ENCODE results near the gene SETBP1.

The SETBP1 gene

DNA sequence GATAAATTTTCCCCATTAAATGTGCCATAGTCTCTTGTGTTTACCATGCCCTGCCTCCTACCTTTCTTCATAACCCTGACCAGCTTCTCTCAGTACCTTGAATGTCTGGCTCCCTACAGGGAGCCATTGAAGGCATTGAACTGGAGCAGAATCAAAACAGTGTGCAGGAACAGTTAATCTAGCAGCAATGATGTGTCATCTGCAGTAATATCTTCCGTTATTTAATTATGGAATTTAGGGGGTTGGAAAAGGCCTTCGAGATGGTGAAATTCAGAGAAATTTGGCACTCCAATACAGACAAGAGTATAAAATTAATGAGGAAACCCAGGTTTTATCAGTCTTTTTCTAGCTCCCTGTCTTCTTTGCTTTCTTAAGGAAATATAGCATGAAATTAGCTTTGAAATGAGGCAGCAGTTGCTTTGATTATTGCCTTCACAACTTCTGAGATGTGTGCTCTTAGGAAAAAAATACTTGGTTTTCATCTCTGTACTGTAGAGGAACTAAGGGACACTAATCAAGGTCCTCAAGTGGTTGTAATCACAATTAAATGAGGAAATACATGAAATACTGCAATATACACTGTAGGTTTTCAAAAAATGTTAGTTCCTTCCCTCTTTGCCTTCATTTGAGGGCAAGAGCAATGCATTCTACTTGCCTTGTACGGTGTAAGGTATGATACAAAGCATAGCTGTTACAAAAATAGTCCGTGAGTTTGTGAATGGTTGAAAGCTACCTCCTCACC is 369.1 kb downstream of the SETBP1 start:
- no peak for FAIRE-seq

DNA sequence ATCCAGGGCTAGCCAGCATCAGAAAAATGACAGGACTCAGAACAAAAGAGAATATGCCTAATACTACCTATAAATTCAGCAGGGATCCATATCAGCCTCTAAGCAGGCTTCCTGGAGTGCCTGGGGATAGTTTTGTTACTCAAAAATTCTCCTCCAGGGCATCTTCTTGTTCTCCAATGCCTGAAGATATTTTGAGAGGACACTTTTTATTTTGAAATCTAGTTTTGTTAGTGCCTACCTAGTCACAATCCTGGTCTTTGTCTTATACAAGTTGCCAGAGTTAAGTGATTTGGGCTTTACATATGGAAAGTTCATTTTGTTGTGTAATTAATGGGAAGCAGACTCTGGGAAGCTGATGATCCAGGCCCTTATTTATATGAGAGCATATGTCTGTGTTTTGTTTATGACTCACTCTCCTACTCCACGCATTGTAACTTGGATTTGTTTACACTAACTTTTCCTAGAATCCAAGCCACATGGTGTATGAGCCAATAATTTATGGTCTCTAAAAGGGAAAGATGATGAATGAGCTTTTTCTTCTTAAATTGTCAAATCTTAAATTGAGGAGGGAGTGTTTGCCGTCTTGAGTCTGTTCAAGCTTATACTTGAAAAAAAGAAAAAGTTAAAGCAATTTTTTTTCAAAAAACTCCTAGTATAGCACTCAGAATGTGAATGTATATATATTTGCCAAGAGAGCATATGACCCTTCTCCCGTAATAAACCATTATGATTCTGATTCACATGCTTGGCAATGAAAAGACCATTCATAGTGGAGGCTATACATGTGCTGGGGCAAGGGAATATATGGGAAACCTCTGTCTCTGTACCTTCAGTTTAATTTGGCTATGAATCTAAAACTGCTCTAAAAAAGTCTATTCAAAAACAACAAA is 370.3 kb downstream of the SETBP1 start:
- no peak for FAIRE-seq

DNA sequence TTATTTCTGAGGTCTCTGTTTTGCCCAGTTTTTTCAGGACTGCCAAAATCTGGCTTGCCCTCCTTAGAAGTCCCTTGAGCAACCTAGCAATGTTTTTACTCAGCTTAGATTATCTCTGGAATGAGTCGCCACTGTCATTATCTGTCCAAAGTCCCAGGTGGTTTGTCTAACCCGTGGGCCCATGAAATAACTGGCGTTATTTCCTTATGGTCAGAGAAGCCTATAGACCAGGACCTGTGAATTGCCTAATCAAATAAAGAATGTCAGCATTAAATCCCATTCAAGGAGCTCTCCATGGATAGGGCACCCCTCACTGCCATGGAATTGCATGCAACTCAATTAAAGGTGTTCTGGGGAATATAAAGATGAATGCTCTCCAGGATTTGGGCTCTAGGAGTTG is 373.9 kb downstream of the SETBP1 start:
- FAIRE-seq, result no peak

DNA sequence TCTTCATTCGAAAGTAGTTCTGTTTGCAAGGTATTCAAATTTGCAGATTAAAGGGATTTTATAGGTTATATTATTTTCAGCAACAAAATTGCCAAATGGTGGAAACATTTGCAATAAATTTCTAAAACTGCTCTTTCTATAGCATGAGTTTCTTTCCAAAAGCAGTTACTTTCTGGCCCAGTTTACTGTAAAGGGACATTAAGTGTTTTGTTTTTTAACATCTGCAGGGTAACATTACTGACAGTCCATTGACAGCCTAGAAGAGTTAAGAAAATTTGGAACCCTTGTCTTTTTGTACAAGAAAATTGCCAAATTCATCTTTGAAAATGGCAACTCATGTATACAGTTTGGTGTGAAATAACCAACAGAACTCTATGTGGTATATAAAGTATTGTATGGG is 375.1 kb downstream of the SETBP1 start:
- no peak for FAIRE-seq

DNA sequence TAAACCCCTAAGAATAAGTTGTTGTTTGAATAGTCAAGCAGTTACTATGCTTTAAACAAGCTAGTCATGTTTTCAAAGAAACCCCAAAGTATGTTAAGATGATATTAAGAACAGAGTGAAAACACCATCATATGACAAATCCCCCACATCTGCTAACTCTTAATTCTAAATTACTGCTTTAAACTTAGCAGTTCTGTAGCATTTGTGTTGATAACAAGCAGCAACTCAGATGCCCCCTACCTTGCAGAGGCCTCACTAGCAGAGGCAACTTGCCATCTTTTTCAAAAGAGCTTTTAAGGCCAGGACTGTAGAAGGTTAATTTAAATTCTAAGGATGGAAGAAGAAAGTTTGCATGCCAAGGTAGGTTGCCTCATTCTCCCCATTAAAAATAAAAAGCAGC is 376.2 kb downstream of the SETBP1 start:
- FAIRE-seq, result no peak

DNA sequence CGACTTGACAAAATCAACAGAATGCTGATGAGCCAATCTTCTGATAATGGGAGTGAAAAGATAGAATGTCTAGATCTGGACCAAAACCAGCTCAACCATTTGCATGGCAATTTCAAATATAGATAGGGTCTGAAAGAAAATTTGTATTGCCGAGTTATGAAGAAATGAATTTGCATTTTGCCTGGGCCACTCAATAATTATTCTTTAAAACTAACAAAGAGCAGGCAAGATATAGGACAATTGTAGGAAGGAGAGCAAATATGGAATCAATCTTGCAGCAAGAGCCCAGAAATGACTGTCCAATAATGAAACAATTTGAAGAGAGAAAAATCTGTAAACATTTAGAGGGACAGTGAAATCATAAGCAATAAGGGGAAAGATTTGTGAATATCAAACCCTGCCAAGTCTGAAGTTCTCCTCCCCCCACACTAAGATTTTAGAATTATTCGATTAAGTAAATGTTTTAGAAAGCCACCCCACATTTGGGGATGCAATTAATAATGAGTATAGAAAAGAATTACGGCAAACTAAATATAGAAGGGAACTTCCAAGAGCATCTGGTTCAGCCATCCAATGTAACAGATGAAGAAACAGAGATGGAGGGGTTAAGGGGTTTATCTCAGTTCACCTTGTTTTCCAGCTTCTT is 377.4 kb downstream of the SETBP1 start:
- FAIRE-seq, result no peak

DNA sequence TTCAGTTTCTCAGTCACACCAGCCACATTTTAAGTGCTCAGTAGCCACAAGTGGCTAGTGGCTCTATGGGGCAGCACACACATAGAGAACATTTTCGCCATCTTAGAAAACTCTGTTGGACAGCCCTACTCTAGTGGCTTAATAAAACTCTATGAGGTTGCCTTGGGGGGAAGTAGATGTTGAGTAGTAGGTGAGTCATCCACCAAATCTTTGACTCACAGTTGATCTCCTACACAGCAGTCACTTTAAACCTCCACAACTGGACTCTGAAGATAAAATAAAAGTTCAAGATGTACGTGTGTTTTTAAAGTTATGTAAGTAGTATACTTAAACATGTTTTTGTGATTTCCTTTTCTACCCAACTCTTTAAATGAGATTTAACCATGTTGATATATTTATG is 379.0 kb downstream of the SETBP1 start:
- FAIRE-seq, result no peak

DNA sequence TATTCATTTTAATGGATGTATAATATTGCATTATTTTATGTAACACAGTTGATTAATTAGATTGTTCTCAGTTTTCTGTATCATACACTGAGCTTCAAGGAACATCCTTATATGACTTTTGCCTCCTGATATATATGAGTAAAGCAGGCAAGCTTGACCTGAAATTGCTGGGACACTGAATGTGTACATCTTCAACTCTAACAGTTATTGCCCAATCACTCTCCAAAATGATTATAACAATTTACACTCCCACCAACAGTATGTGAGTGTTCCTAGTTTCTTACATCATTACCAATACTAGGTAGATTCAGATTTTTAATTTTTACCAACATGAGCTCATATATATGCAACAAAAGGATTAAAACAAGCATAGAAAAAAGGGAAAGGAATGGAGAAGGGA is 379.4 kb downstream of the SETBP1 start:
- FAIRE-seq, result no peak

DNA sequence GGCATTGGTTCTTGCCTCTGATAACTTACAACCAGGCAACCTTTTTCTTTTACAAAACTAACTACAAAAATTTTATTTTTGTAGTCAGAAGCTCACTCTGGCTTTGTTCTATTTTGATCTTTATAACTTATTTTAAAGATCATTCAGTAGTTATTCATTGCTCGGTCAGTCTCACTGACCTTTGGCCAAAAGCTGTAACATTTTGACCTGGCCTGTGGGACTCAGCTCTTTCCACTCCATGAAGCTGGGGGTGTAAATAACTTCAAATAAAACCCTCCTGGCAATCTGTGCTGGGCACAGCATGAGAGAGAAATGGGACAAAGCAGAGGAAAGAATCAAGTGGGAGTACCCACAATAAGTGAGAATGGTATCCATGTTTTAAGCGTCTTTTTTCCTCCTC is 380.7 kb downstream of the SETBP1 start:
- FAIRE-seq, result no peak

DNA sequence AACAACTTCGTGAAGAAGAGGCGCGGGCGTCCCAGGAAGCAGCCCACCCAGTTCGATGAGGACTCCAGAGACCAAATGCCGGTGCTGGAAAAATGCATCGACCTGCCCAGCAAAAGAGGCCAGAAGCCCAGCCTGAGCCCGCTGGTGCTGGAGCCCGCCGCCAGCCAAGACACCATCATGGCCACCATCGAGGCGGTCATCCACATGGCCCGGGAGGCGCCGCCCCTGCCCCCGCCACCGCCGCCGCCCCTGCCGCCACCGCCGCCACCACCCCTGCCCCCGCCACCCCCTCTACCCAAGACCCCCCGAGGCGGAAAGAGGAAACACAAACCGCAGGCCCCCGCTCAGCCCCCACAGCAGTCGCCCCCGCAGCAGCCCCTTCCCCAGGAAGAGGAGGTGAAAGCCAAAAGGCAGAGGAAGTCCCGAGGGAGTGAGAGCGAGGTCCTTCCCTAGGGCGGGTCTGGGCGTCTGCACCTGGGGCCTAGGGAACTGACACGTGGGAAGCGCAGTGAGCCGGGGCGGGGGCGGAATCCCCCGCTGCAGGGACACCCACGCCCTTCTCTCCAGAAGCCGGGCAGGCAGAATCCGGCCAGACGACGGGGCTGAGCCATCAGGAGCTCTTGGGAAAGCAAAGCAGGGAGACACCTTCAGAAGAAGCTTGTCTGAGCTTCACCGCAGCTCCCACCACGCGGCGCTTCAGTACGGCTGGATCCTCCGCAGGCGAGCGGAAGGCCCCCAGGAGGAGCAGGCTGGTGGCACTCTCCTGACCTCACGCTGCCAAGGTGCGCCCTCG is 382.8 kb downstream of the SETBP1 start:
- FAIRE-seq, result no peak

DNA sequence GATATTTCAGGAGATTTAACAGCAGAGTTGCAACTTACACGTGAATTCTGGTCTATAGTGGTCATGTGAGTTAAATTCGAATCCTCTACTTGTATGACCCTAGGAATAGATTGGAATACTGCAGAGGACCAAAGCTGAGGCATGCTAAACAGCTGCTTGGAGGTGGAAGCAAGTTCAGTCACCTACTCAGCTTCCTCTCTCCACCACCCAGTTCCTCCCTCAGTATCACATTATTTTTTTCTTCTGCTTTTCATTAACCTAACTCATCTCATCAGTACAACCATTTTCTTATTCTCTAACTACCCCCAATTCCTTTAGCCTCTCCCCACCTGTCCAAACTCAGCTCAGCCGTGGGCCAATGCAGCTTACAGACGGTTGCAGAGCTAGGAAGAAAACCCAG is 385.5 kb downstream of the SETBP1 start:
- FAIRE-seq, result no peak

DNA sequence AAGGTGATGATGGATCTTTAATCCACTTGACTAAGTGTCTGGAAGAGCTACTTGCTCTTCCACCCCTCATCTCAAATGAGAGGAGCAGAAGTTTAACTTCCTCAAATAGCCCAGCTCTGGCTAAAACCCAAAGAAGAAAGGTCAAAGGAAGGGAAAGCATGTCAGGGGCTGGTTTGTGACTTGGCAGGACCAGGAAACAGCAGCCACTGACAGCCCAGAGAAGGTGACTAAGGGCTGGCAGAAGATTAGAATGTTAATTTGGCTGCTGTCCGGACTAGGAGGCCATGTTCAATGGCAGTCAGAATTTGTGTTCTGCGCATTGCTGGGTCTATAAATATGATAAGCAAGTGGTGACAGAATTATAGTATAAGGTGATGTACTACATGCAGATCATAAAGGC is 386.2 kb downstream of the SETBP1 start:
- FAIRE-seq, result no peak

DNA sequence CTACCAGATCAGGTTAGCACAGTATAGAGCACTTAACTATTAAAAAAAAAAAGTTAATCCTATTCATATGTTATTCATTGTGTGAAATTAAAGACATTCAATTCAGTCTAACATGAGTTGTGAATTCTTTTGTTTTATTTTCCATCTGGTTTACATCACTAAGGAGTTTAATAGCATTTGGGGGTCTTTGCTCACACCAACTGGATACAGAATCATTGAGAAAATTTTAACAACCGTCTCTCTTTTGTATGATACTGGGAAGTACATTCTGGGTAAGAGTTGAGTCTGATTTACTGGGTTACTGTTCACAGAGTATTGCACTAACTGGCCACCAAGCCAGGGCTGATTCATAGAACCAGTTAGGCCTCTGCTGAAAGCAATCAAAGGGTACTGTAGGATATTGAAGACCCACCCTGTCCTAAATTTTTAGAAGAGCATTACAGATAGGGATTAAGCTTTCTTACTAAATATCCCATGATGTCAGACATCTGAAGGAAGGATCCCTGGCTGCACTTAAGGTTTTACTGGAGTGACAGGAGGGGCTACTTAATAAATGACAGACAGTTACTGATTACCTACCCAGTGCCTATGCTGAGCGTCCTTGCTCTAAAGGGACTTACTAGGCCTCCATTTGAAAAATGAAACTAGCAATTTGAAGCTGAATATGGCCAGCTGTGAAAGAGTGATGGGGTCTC is 387.9 kb downstream of the SETBP1 start:
- FAIRE-seq, result no peak

DNA sequence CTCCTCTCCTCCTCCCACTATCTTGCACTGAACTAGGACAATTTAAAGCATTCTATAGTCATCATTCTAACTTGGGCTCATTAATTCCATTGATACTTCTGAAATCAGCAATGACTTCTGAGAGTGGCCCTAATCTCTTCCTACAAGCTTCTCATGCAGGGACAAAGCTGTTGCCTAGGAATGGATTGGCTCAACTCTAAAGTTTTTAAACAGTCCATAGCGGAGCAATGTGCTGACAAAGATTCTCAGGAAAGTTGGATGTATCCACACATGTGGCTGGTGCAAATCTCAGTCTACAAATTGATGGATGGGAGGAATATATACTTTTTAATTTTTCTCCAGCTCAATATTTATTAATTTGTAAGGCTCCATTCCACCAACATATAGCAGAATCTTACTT is 388.9 kb downstream of the SETBP1 start:
- FAIRE-seq, result no peak

DNA sequence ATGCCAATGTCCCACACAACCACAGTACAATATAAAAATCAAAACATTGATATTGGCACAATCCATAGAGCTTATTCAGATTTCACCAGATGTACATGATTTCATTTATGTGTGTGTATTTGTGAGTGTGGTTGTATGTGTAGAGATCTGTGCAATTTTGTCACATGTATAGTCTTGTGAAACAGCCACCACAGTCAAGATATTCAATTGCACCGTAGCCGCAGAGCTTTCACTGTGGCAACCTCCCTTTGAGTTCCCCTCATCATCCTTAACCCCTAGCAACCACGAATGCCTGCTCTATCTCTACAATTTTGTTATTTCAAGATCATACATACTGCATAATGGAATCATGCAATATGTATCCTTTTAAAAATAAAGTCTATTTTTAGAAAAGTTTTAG is 391.3 kb downstream of the SETBP1 start:
- FAIRE-seq, result no peak

DNA sequence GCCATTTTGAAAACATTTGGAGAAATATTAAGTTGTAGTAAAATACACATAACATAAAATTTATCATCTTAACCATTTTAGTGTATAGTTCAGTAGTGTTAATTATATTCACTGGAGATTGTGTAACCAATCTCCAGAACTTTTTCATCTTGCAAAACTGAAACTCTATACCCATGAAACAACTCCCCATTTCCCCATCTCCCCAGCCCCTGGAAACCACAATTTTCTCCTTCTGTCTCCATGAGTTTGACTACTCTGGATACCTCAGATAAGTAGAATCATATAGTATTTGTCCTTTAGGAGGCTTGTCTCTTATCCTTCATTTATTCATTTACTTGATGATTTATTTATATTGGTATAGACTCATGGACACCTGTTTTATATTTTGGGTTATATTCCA is 392.9 kb downstream of the SETBP1 start:
- FAIRE-seq, result no peak

DNA sequence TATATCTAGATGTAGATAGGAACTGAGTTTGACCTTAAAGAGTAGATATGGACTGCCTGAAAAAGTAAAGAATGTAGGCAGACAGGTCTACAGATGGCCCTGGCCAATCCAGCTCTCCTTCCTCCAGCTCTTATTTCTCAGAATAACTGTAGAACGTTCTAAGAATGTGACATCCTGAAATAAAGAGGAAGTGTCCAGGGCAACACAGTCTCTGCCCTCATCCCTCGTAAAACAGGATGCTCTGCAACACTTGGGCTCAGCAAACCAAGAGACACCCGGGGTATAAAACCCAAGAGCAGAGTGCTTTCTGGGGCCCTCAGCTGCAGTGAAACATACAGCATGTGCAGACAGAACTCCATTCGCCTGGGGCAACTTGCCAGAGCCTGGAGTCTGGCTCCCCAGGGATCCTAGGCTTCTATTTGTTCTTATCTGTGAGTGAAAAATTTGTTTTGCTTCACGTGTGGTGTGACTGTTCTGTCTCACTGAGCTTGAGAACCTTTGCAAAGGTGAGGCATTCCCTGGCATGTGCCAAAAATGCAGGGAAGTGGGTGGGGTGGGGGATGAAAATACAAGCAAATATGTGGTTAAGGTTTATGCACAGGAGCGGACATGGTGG is 401.0 kb downstream of the SETBP1 start:
- no peak for FAIRE-seq

DNA sequence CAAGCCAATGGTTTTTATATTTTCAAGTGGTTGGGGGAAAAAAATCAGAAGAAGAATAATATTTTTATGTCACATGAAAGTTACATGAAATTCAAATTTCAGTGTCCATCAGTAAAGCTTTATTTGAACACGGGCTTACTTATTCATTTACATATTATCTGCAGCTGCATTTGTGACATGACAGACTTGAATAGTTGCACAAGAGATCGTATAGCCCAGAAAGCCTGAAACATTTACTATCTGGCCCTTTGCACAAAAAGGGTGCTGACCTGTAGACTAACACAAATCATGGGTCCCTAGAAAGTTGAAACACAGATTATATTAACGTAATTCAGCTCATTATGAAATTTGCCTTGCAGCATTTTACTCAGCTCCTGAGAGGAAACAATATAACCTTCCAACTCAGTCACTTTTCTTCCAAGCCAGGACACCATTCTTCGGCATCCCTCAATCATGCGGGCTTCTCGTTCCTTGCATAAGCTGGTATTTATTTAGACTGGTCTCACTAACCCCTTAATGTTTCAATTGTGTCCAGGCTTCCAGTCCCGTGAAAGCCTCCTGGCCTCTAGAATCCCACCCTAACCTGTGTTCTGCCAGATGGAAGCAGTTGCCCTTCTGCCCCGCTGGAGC is 402.7 kb downstream of the SETBP1 start:
- no peak for FAIRE-seq

DNA sequence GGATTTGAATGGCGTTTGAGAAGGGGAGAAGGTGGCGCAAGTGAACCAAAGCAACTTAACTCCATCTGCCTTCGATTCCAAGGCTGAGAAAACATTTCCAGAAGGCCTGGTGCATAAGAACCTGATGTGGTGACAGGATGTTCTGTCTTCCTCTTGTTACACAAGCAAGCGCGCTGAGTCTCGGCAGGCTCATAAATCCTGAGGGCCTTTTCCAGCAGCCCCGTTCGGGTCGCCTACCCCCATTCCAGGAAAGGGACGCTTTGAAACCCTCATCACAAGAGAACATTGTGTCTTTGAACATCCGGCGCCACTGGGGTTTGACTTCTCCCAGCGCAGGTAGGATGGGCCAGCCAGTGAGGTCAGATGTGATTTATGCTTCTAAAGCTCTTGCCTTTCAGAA is 403.5 kb downstream of the SETBP1 start:
- FAIRE-seq, result no peak

DNA sequence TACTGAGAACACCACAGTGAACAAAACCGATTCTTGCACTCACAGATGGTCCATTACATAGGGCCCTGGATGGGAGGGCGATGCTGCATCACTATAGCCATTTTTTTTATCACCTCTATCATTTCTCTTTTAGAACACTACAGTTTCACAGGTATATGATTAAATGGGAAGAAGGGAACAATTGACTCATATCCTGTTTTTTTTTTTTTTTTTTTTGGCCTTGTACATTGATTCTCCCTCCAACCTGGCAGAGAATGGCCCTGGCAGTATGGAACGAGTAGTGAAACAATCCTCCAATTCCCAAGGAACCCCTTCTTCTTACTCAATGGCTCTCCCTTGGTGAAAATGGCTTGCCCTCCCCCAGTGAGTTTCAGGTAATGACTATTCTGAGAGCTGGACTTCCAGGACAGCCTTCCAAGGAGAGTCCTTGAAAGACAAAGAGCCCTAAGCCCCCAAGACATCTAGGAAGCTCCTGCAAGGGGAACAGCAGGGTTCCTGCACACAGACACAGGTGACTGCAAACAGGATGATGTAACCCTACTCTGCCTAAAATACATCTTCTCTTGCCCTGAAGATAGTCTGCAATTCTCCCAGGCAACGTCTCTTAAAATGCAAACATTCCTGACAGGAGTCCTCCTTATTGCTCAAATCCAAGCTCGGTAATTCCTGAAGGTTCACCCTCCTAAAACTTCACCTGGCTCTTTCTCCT is 405.4 kb downstream of the SETBP1 start:
- no peak for FAIRE-seq

DNA sequence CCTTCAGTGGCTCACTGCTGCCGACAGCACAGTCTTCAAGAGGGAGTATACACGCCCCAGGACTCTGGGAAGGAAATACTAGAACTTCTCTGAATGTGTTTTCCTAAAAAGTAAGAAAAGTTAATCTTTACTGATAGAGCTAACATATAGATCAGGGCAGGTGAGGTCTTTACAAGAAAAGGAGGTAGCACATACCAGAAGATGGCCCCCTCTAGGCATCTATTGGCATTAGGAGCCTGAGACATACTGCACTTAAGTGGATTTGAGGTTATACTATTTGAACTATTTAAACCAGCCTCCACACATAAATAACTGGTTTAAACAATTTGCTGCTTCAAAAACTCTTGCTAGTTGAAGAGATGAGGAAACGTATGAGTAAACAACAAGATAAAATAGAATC is 406.1 kb downstream of the SETBP1 start:
- no peak for FAIRE-seq
